ENCODE data around the gene KCNJ1.

The KCNJ1 gene

GRCh38 chr11:128881221-128881620, 14.1 kb upstream of the KCNJ1 start:
- DNase-seq = no peak

DNA sequence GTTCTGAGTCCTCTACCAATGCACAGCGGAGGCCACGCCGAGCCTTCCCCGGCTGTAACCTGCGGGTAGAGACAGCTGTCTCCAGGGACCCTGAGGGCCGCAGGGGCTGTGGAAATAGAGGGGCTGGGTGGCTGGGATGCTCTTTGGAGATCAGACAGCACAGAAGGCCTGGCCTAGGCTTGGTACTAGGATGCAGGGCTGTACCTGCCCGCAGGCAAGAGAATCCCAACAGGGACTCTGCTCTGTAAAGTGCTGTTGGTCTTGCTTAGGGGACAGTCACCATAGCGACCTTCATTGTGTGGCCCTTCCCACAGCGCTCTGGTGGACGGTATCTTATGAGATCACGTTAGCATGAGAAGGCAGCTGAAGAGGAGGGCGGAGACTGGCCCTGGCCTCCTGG, 12.7 kb upstream of the KCNJ1 start:
- no peak for DNase-seq

DNA sequence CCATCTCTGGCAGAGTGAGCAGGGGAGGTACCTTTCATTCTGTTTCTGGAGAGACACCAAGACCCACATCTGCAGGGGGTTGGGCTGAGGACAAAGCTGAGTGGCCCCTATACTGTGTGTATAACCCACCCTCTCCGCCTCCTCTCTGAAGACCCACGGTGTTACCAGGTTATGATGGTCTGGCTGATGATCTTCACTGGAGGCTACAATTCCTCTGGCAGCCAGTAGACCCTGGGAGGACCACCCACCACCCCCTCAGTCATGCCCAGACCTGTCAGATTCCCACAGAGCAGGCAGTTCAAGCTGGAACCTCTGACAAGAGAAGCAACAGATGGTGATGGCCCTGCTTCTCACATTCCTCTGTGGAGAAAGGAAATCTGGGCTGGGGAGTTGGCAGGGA, 11.4 kb upstream of the KCNJ1 start:
- DNase-seq = no peak

DNA sequence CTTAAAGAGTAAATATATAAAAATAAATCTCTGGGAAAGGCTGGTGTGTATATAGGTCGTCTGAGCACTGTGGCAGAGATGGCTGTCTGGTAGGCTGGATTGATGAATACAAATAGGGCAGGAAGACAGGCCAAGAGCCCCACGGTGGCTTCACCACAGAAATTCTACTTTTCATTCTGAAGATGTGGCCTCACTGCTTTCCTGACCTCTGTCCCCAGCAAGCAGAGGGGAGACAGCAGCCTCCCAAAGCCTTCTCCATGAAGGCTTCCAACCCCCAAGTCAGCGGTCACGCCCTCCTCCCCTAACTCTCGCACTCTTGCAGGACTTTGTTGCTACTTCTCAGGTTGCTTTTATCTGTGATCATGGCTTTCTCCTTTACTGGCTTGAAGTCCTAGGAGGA, 10.6 kb upstream of the KCNJ1 start:
- DNase-seq = no peak

GRCh38 chr11:128876133-128876650, 9.1 kb upstream of the KCNJ1 start:
- DNase-seq = no peak

DNA sequence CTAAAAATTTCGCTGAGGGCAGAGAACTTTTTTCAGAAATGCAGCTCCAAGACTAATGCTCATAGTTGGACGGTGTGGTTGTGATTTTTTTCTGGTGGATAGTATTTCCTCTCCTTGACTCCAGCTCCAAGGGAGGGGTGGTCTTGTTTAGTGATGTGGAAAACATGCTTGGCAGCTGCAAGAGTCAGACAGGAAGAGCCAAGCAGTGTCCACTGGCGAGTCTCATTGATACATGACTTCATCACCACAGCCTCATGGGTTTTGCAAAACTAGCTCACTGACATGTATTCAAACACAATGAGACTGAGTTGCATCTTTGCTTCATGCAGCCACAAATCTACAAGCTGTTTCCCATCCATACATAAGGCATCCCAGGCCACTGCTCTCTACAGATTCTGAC, 7.3 kb upstream of the KCNJ1 start:
- DNase-seq = no peak

GRCh38 chr11:128872594-128872993, 5.5 kb upstream of the KCNJ1 start:
- no peak for DNase-seq

DNA sequence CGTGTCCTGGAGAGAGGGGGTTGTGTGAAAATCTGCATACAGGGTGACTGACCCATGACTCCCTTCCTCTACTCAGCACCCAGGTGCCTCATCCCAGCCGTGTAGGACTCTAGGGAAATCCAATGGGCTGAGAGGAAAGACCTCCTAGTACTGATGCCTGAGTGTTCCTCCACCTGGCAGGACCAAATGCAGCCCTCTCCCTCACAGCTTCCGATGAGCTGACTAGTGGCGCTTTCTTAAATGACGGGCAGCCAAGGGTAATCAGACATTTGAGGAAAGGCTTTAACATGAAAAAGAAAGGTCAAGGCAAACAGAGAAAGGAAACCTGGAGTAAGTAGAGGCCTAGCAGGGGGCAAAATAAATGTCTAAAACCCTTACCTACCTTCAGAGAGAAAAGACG, 5.0 kb upstream of the KCNJ1 start:
- DNase-seq = no peak

- DNase-seq = no peak
Measured at GRCh38 chr11:128871168-128871610, 4.1 kb upstream of the KCNJ1 start.

GRCh38 chr11:128868841-128869671, 2.0 kb upstream of the KCNJ1 start:
- no peak for DNase-seq

DNA sequence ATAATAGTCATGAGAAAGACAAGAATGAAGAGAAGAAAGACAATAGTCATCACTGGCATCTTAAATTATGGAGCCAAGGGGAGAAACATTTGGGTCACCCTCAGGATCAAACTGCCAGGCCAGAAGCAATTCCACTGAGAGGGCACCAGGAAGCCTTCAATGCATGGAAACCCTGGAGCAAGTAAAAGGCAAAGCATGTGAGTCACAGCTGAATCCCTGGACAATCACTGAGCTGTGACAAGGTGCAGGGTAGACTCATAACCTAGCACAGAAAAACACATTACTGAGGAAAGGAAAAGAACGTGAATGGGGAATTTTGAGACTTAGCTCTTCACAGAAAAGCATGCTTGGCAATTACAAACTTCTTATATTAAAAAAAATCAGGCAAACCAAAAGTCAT, 1.6 kb downstream of the KCNJ1 start:
- no peak for DNase-seq

GRCh38 chr11:128862908-128863660, 4.0 kb downstream of the KCNJ1 start:
- DNase-seq = no peak

GRCh38 chr11:128862406-128862805, 4.7 kb downstream of the KCNJ1 start:
- DNase-seq = no peak

DNA sequence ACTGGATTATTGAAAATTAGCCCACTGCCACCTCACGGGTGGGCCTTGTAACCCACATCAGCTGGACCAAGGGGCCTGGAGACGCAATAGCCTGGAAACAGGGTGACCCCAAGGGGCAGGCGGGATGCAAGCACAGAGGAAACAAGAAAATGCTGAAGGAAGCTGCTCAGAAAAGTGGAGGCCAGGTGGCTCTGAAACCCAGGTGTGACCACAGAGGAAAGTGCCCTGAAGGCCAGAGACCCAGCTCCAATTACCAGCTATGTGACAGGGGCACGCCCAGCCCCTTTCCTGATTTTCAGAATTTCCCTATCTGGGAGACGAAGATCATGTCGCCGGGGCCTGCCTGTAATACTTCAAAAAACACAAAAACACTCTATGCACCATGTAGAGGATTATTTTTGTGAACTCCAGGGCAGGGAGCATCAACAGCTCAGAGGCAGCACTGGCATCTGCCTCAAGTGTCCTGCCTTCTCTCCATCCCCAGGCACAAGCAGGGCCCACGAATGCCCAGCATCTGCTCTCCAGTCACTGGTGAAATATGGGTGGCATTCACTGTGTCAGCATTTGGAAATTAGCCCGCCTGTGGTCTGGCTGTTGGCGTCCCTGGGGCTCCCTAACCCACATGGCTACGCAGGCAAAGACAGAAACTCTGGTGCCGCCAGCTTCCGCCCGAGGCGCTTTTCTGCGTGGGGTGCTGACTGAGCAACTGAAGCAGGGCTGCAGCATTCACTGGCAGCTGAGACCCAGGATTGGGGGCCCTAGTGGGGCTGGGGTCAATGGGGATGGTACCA, 6.3 kb downstream of the KCNJ1 start:
- no peak for DNase-seq

GRCh38 chr11:128859563-128860441, 7.3 kb downstream of the KCNJ1 start:
- DNase-seq = no peak

DNA sequence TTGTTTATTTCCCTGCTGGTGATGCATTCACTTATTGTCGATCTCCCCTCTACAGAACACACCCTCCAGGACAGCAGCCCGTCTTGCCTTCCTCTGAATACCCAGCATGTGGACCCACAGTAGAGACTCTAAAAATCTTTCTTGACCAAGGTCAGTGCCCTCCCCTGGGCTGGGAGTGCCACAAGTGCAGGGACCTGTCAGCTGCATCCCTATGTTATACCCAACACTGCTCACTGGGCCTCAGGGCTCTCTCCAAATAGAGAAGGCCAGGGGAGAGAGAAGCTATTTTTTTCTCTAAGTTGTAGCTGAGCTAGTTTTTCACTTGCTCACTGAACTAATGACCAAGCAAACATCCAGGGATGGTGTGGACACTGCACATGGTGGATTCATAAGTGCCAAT, 9.8 kb downstream of the KCNJ1 start:
- DNase-seq = no peak

DNA sequence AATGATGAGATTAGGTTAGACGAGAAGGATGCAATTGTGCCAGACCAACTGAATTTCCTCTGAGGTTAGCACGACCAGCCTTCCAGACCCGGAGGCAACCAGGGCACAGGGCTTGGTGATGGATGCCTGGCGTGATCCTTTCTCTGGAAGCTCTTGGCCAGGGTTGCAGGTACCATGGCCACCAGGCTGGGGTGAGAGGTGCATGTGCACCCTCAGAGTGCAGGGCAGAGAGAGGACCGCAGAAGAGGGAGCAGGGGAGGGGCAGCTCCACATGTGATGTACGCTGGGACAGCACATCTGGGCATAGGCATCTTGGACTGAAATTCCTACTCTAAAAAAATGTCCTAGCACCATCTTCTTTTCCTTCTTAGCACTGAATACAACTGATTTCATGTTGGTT, 10.9 kb downstream of the KCNJ1 start:
- DNase-seq = no peak

- no peak for DNase-seq
Measured at GRCh38 chr11:128854841-128855240, 12.3 kb downstream of the KCNJ1 start.

DNA sequence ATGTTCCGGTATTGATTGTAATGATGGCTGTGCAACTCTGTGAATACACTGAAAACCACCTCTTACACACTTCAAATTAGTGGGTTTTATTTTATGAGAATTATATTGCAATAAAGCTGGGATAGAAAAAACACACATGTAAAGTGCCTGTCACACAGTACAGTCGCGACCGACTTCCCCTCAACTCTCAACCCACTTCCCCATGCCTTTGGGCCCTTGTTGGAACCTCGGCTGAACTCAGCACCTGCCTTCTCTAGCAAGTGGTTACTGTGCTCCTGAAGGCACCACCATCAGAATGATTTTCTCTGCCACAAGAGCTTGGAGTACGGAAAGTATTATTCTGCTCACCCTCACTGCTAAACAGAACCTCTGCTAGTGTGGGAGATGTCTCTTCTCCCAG, 13.5 kb downstream of the KCNJ1 start:
- no peak for DNase-seq

- DNase-seq = no peak
Measured at GRCh38 chr11:128852327-128853023, 14.6 kb downstream of the KCNJ1 start.

DNA sequence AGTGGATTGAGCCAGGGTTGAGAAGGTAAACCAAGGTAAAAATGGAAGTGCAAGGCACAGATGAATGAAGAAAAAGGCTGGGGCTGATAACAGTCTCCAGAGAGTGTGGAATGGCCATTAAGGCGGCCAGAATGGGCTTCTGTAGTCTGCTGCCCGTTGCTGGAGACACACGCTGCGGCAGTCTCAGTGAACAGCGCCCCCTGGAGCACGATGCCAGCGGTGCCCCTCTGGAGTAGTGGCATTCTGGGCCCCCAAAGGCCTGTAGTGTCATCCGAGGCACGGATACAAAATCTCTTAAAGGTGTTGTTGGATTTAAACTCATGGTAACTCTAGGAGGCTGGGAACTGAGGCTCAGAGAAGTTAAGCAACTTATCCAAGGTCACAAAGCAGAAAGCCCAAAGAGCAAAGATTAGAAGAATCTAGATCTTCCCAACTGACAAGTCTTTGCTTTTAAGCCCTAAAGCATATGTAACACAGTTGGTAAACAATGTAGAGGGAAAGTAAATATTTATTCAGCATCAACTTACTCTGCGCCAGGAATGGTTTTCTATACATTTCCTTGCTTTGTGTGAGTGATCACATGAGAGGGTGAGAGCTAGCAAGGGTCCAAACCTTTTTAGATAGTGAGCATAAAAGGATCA, 18.2 kb downstream of the KCNJ1 start:
- DNase-seq = no peak
